A673 (cell line): ENCODE results near the gene ADGB. TPM values are rescaled to one million over a fixed set of nuclear protein-coding genes. Genes with fewer than 3 reads are reported as not detected.

Experiments used
- Bru-seq: library from RNA; stranded (reverse); fragments of 400-500 nt; gene quantifications from one replicate; lab custom pipeline; 2021; lab: Mats Ljungman, UMichigan
- BruChase-seq, 2 experiments: library from RNA; stranded (reverse); fragments of 400-500 nt; gene quantifications; one replicate each; lab custom pipeline; 2021; lab: Mats Ljungman, UMichigan
- BruUV-seq: library from RNA; stranded (reverse); fragments of 400-500 nt; replicated peaks from 2 replicates; lab custom pipeline; 2021; lab: Mats Ljungman, UMichigan
- CTCF ChIA-PET: fragments of 300-600 bp; sonication (Branson Sonifier 250); formaldehyde crosslinking; loops from one replicate; lab custom pipeline; 2022; ENCODE audit warnings: antibody characterized with exemption; lab: Charles Lee
- POLR2A ChIA-PET: fragments of 300-600 bp; sonication (Branson Sonifier 250); formaldehyde crosslinking; loops from one replicate; lab custom pipeline; 2022; ENCODE audit warnings: antibody characterized with exemption; ENCODE audit not compliant: low non-redundant PET; lab: Charles Lee
- DNase-seq: peaks from one replicate; pipeline ENCODE4 v3.0.0-alpha.2; 2015; ENCODE audit warnings: low spot score
- H3K27ac ChIP-seq: fragments of 200-600 bp; sonication (generic); 2 replicates; pipeline ENCODE4 v1.5.1; 2016; ENCODE audit warnings: mixed run types, low read depth, mild to moderate bottlenecking, mixed read lengths, antibody characterized with exemption, low read length; ENCODE audit not compliant: poor library complexity, severe bottlenecking
- H3K27me3 ChIP-seq: fragments of 200-600 bp; sonication (generic); replicated peaks from 2 replicates; pipeline ENCODE4 v1.6.1; 2017; ENCODE audit warnings: mixed run types, low read depth, mild to moderate bottlenecking, mixed read lengths, antibody characterized with exemption, low read length; ENCODE audit not compliant: insufficient read depth, poor library complexity
- H3K36me3 ChIP-seq: fragments of 200-600 bp; sonication (generic); 2 replicates; pipeline ENCODE4 v1.6.1; 2016; ENCODE audit warnings: mixed run types, mild to moderate bottlenecking, mixed read lengths, antibody characterized with exemption, low read length; ENCODE audit not compliant: insufficient read depth, poor library complexity, severe bottlenecking
- H3K4me1 ChIP-seq: fragments of 200-600 bp; sonication (generic); 2 replicates; pipeline ENCODE4 v1.6.1; 2017; ENCODE audit warnings: mixed run types, mild to moderate bottlenecking, mixed read lengths, antibody characterized with exemption, low read length; ENCODE audit not compliant: insufficient read depth, poor library complexity, severe bottlenecking
- H3K4me3 ChIP-seq: fragments of 200-600 bp; sonication (generic); 2 replicates; pipeline ENCODE4 v1.5.1; 2016; ENCODE audit warnings: low read depth, mixed run types, mild to moderate bottlenecking, mixed read lengths, low read length; ENCODE audit not compliant: poor library complexity, severe bottlenecking
- H3K9me3 ChIP-seq: fragments of 200-600 bp; sonication (generic); 2 replicates; pipeline ENCODE4 v1.6.1; 2016; ENCODE audit warnings: mixed run types, low read depth, mild to moderate bottlenecking, mixed read lengths, antibody characterized with exemption, low read length; ENCODE audit not compliant: poor library complexity, severe bottlenecking
- EZH2 ChIP-seq: fragments of 200-600 bp; sonication (generic); IDR thresholded peaks from 2 replicates; pipeline ENCODE4 v1.6.1; 2017; ENCODE audit warnings: borderline replicate concordance, low read depth, mild to moderate bottlenecking, mixed read lengths, antibody characterized with exemption, low read length; ENCODE audit not compliant: poor library complexity, severe bottlenecking
- intact Hi-C: fragments of 100-400 bp; cut with micrococcal nuclease; formaldehyde crosslinking; loops from one replicate; pipeline ENCODE4 v1.10.0; 2022; ENCODE audit not compliant: unreplicated experiment
- long read RNA-seq: library from polyadenylated mRNA; stranded (forward); transcript quantifications from one replicate; pipeline ENCODE4 v2.0.0, GENCODE V29; 2022
- total RNA-seq: library from RNA; stranded (reverse); gene quantifications from 2 replicates; pipeline ENCODE4 v1.2.3, GENCODE V29; 2021
- TF ChIP-seq, protein P1 (sequence below): fragments of 300-800, 200-600 bp; sonication (generic); conservative IDR thresholded peaks from 2 replicates; pipeline ENCODE4 v1.5.1; 2017; ENCODE audit warnings: low read depth, mild to moderate bottlenecking, antibody characterized with exemption, low read length, moderate library complexity, mixed read lengths

The ADGB gene
- total RNA-seq (not detected in 2 replicates), Bru-seq, nascent RNA (percentile 2 among the genes with signal in this experiment), BruChase-seq, experiment 1, labeled RNA remaining after a 2-hour chase (percentile 1 among the genes with signal in this experiment), BruChase-seq, experiment 2, labeled RNA remaining after a 6-hour chase (percentile 0 among the genes with signal in this experiment)
- long read RNA-seq: 0 reads

DNA sequence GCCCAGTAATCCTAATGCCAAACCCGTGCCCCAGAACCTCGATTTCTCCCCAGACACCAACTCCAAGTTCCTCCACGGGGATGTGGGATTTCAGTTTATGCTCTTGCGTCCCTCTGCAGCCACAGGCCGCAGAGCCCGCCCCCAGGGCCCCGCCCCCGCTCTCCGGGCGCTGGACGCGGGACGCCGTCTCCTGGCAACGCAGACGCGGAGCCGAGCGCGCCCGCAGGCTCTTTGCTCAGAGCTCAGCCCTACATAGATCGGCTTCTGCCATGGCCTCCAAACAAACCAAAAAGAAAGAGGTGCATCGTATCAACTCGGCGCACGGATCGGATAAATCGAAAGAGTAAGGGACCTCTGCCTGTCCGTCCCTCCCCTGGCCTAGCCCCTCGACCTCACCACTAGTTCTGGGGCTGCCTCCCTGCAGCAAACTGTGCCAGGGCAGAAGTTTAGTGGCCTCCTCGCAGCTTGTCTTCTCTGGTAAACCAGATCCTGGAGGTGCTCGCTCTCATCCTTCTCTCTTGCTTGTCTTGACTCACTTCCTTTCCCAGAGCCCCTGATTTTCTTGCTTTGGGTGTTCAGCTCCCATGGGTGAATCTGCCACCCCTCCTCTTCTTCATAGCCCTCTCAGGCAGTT, at the start of gene ADGB:
TSS of gene ADGB (plus strand) at position 201 of the 634 bp plus-strand sequence. CDS start at position 270, 69 bp downstream.
- DNase-seq: peak; percentile 17
- ChIA-PET POLR2A (no interaction called here), CTCF (no interaction called here)
- BruUV-seq: no TSS peak
- H3K36me3 ChIP-seq: no peaks in the 10 kb centered on the region
- TF ChIP-seq EZH2: no peak
- TF ChIP-seq, protein P1, sequence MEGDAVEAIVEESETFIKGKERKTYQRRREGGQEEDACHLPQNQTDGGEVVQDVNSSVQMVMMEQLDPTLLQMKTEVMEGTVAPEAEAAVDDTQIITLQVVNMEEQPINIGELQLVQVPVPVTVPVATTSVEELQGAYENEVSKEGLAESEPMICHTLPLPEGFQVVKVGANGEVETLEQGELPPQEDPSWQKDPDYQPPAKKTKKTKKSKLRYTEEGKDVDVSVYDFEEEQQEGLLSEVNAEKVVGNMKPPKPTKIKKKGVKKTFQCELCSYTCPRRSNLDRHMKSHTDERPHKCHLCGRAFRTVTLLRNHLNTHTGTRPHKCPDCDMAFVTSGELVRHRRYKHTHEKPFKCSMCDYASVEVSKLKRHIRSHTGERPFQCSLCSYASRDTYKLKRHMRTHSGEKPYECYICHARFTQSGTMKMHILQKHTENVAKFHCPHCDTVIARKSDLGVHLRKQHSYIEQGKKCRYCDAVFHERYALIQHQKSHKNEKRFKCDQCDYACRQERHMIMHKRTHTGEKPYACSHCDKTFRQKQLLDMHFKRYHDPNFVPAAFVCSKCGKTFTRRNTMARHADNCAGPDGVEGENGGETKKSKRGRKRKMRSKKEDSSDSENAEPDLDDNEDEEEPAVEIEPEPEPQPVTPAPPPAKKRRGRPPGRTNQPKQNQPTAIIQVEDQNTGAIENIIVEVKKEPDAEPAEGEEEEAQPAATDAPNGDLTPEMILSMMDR: no peak
- H3K4me1 ChIP-seq: no peaks in the 10 kb centered on the region
- intact Hi-C loops: no loop called here
- H3K9me3 ChIP-seq: no peaks in the 10 kb centered on the region
- peak within 1 kb of the TSS; percentile 14 for H3K4me3 ChIP-seq
- H3K27ac ChIP-seq: no peak within 1 kb of the TSS
- H3K27me3 ChIP-seq: no peaks in the 10 kb centered on the region

DNA sequence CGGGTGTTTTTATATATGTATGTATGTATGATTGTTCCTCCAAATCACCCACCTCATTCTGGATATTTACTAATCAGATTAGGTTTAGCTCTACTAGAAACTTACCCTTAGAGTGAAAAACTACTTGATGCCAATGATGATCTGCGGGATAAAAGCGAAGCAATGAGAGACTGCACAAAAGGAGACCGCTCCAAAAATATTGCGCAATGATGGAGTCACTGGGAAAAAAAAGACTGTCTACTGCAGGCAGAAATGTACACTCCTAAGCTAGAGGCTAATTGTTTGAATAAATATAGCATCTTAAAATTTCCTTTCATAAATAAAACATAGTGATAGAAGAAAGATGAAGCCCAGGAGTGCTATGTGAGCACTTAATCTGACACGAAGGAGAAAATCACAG, 47.9 kb upstream of the ADGB start:
- TF ChIP-seq, protein P1: no peak
- TF ChIP-seq EZH2: no peak
- Histone ChIP-seq H3K4me1 (no peaks in the 10 kb centered on the region), H3K36me3 (no peaks in the 10 kb centered on the region), H3K4me3 (no peak overlapping the region), H3K9me3 (no peaks in the 10 kb centered on the region), H3K27ac (no peak overlapping the region), H3K27me3 (no peaks in the 10 kb centered on the region)
- intact Hi-C loops: no loop called here
- BruUV-seq: no TSS peak
- ChIA-PET CTCF (no interaction called here), POLR2A (no interaction called here)
- DNase-seq: no peak

DNA sequence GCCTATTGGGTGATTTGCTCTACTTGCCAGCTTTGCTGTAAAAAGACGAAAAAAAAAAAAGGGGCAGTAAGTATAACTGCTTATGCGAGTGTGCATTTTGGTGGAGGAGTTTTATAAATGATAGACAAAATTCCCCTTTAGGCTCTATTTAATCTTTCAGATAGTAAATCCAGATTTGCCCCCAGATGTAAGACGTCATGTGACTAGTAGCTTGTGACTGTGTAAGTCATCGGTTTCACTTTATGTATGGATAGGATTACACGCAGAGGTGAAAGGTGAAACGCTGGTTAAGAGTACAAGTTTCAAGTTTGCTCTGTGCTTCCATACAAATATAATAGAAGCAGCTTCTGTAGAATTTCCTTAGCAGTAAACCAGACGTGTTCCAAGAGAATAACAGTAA, 47.2 kb upstream of the ADGB start:
- POLR2A ChIA-PET: no interaction called here
- BruUV-seq: no TSS peak
- H3K36me3 ChIP-seq: no peaks in the 10 kb centered on the region
- H3K4me1 ChIP-seq: no peaks in the 10 kb centered on the region
- no peaks in the 10 kb centered on the region for H3K27me3 ChIP-seq
- CTCF ChIA-PET: no interaction called here
- no peak for DNase-seq
- intact Hi-C loops: no loop called here
- TF ChIP-seq EZH2: no peak
- TF ChIP-seq, protein P1: no peak
- no peaks in the 10 kb centered on the region for H3K9me3 ChIP-seq
- no peak overlapping the region for H3K27ac ChIP-seq
- no peak overlapping the region for H3K4me3 ChIP-seq
